Neural progenitor cell (in vitro differentiated cells): ENCODE data around the gene CORT. TPM values are rescaled to one million over a fixed set of nuclear protein-coding genes. Genes with fewer than 3 reads are reported as not detected.

Experiments
- DNase-seq: peaks from one replicate; pipeline ENCODE4 v3.0.0-alpha.2; 2016; ENCODE audit warnings: low spot score
- H2AFZ ChIP-seq: fragments of 200-600 bp; sonication (generic); replicated peaks from 2 replicates; pipeline ENCODE4 v1.6.1; 2016; ENCODE audit warnings: antibody characterized with exemption
- H3F3A ChIP-seq: fragments of 200-600 bp; sonication (generic); 2 replicates; pipeline ENCODE4 v1.6.1; 2016; ENCODE audit warnings: antibody characterized with exemption, low read depth
- H3K27ac ChIP-seq: fragments of 200-600 bp; sonication (generic); 2 replicates; pipeline ENCODE4 v1.5.1; 2016; ENCODE audit warnings: mild to moderate bottlenecking
- H3K27me3 ChIP-seq: fragments of 200-600 bp; sonication (generic); 2 replicates; pipeline ENCODE4 v1.6.1; 2016; ENCODE audit warnings: mild to moderate bottlenecking, moderate library complexity
- H3K36me3 ChIP-seq: fragments of 200-600 bp; sonication (generic); 2 replicates; pipeline ENCODE4 v1.5.1; 2016
- H3K4me1 ChIP-seq: fragments of 200-600 bp; sonication (generic); 2 replicates; pipeline ENCODE4 v1.6.1; 2016; ENCODE audit warnings: mixed run types
- H3K4me2 ChIP-seq: fragments of 200-600 bp; sonication (generic); 2 replicates; pipeline ENCODE4 v1.6.1; 2016
- H3K4me3 ChIP-seq: fragments of 200-600 bp; sonication (generic); 2 replicates; pipeline ENCODE4 v1.5.1; 2016
- H3K79me2 ChIP-seq: fragments of 200-600 bp; sonication (generic); 2 replicates; pipeline ENCODE4 v1.6.1; 2016; ENCODE audit warnings: low read depth
- H3K9ac ChIP-seq: fragments of 200-600 bp; sonication (generic); 2 replicates; pipeline ENCODE4 v1.6.1; 2016
- H3K9me3 ChIP-seq: fragments of 200-600 bp; sonication (generic); 2 replicates; pipeline ENCODE4 v1.5.1; 2016; ENCODE audit warnings: low read depth
- H4K20me1 ChIP-seq: fragments of 200-600 bp; sonication (generic); 2 replicates; pipeline ENCODE4 v1.6.1; 2016; ENCODE audit warnings: low read depth
- H3K27ac Mint-ChIP-seq: 3 replicates; pipeline ENCODE4 v1.8.0; 2021; ENCODE audit warnings: mixed read lengths
- H3K27me3 Mint-ChIP-seq: 2 replicates; pipeline ENCODE4 v1.8.0; 2022; ENCODE audit warnings: low read depth, mild to moderate bottlenecking, inconsistent platforms, moderate library complexity, mixed read lengths; ENCODE audit not compliant: insufficient read depth
- H3K36me3 Mint-ChIP-seq: 3 replicates; pipeline ENCODE4 v1.8.0; 2021; ENCODE audit warnings: mixed read lengths
- H3K4me1 Mint-ChIP-seq: 3 replicates; pipeline ENCODE4 v1.8.0; 2021; ENCODE audit warnings: mixed read lengths
- H3K4me3 Mint-ChIP-seq: 3 replicates; pipeline ENCODE4 v1.8.0; 2021; ENCODE audit warnings: mild to moderate bottlenecking, moderate library complexity, mixed read lengths
- H3K9me3 Mint-ChIP-seq: 3 replicates; pipeline ENCODE4 v1.8.0; 2020; ENCODE audit warnings: mixed read lengths
- CTCF ChIP-seq: fragments of 200-600 bp; sonication (generic); IDR thresholded peaks from 2 replicates; pipeline ENCODE4 v1.5.1; 2017; ENCODE audit warnings: antibody characterized with exemption, mild to moderate bottlenecking
- EZH2 ChIP-seq: fragments of 200-600 bp; sonication (generic); IDR thresholded peaks from 2 replicates; pipeline ENCODE4 v1.6.1; 2017; ENCODE audit warnings: antibody characterized with exemption, mild to moderate bottlenecking, moderate library complexity
- EZH2phosphoT487 ChIP-seq: fragments of 200-600 bp; sonication (generic); IDR thresholded peaks from 2 replicates; pipeline ENCODE4 v1.6.1; 2017; ENCODE audit warnings: antibody characterized with exemption
- total RNA-seq: library from RNA; depleted of rRNA; stranded (reverse); fragments of >200 nt; gene quantifications from 2 replicates; pipeline ENCODE4 v1.2.3, GENCODE V29; 2015; ENCODE audit warnings: low replicate concordance

Gene CORT
- total RNA-seq, 1 donor from 2014 or later: not detected

DNA sequence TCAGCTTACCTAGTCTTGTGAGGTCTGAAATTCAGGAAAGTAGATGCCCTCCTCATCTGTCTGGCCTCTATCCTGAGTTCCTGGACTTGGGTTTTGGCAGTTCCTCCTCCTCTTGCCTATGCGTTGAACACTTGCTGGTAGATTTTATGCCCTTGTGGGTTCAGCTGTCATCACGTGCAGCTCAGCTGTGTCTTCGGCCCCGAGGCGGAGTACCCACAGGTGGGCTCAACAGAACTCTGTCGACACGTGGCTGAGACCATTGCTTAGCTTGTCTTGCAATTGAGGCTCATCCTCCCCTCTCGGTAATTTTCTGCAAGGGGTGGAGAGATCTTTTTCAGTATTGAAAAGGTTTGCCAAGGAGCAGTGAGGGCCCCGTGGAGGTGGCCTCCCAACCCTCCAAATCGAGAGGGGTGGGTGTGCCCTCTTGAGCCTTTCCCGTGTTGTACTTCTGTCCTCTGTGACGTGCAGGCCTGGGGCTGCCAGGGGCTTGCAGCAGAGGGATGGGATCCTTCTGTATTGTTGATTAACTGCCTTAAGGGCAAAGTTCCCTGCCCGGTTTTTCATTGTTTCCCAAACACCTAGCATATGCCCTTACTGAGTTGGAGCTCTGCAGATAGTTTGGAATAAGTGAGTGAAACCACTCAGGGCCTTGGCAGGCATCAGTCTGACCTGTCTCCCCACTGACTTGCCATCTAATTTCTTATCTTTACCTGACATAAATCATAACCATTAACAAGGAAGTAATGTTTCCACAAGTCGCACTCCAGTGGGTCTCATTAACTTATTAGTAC is 16.7 kb upstream of the CORT start:
- H3K27me3 Mint-ChIP-seq: peaks cover 4% of the 10 kb centered on the region
- H3K27ac ChIP-seq: no peak overlapping the region
- H2AFZ ChIP-seq: no peak overlapping the region
- no peaks in the 10 kb centered on the region for H3K9me3 ChIP-seq
- DNase-seq: no peak
- H3K36me3 ChIP-seq: no peaks in the 10 kb centered on the region
- TF ChIP-seq CTCF: no peak
- no peak for TF ChIP-seq EZH2
- no peak for TF ChIP-seq EZH2phosphoT487
- H3K4me3 ChIP-seq: no peak overlapping the region
- H3K27me3 ChIP-seq: no peaks in the 10 kb centered on the region
- peaks cover 43% of the 10 kb centered on the region for H3K4me1 Mint-ChIP-seq
- H3K79me2 ChIP-seq: peaks cover 21% of the 10 kb centered on the region
- peaks cover 18% of the 10 kb centered on the region for H3F3A ChIP-seq
- no peak overlapping the region for H3K4me2 ChIP-seq
- H3K9ac ChIP-seq: peak overlapping the region; percentile 4
- H4K20me1 ChIP-seq: no peaks in the 10 kb centered on the region
- peaks cover 3% of the 10 kb centered on the region for H3K36me3 Mint-ChIP-seq
- H3K4me1 ChIP-seq: peaks cover 4% of the 10 kb centered on the region
- no peak overlapping the region for H3K27ac Mint-ChIP-seq
- peak overlapping the region; percentile 52 for H3K4me3 Mint-ChIP-seq
- H3K9me3 Mint-ChIP-seq: no peaks in the 10 kb centered on the region

GRCh38 chr1:10433790-10434189 is 16.0 kb upstream of the CORT start:
- no peak for DNase-seq
- TF ChIP-seq EZH2: no peak
- TF ChIP-seq CTCF: no peak
- no peak for TF ChIP-seq EZH2phosphoT487
- H2AFZ ChIP-seq: no peak overlapping the region
- H3K36me3 ChIP-seq: no peaks in the 10 kb centered on the region
- Mint-ChIP-seq H3K9me3 (no peaks in the 10 kb centered on the region), H3K27ac (no peak overlapping the region), H3K4me3 (no peak overlapping the region), H3K4me1 (peaks cover 43% of the 10 kb centered on the region), H3K36me3 (peaks cover 3% of the 10 kb centered on the region), H3K27me3 (peaks cover 4% of the 10 kb centered on the region)
- H4K20me1 ChIP-seq: no peaks in the 10 kb centered on the region
- H3K9me3 ChIP-seq: no peaks in the 10 kb centered on the region
- no peak overlapping the region for H3K27ac ChIP-seq
- peaks cover 21% of the 10 kb centered on the region for H3K79me2 ChIP-seq
- no peak overlapping the region for H3K4me3 ChIP-seq
- peaks cover 15% of the 10 kb centered on the region for H3F3A ChIP-seq
- H3K27me3 ChIP-seq: no peaks in the 10 kb centered on the region
- H3K9ac ChIP-seq: peak overlapping the region; percentile 4
- peaks cover 4% of the 10 kb centered on the region for H3K4me1 ChIP-seq
- no peak overlapping the region for H3K4me2 ChIP-seq

GRCh38 chr1:10434590-10434989 is 15.2 kb upstream of the CORT start:
- H3K4me2 ChIP-seq: no peak overlapping the region
- Mint-ChIP-seq H3K9me3 (no peaks in the 10 kb centered on the region), H3K27me3 (peaks cover 4% of the 10 kb centered on the region), H3K4me3 (no peak overlapping the region), H3K36me3 (peaks cover 3% of the 10 kb centered on the region), H3K4me1 (peaks cover 38% of the 10 kb centered on the region), H3K27ac (no peak overlapping the region)
- H4K20me1 ChIP-seq: no peaks in the 10 kb centered on the region
- no peak overlapping the region for H3K4me3 ChIP-seq
- peaks cover 19% of the 10 kb centered on the region for H3K79me2 ChIP-seq
- H3K27me3 ChIP-seq: no peaks in the 10 kb centered on the region
- no peak for DNase-seq
- TF ChIP-seq CTCF (no peak), EZH2 (no peak), EZH2phosphoT487 (no peak)
- no peak overlapping the region for H2AFZ ChIP-seq
- peaks cover 4% of the 10 kb centered on the region for H3K4me1 ChIP-seq
- H3K27ac ChIP-seq: no peak overlapping the region
- no peak overlapping the region for H3K9ac ChIP-seq
- H3K36me3 ChIP-seq: no peaks in the 10 kb centered on the region
- H3K9me3 ChIP-seq: no peaks in the 10 kb centered on the region
- H3F3A ChIP-seq: peaks cover 10% of the 10 kb centered on the region
